Body of pancreas (tissue), 4 donors: ENCODE measurements around the gene NUCKS1.

Experiments used
- CTCF ChIP-seq, 7 experiments: fragments of 450-650 bp in 4 of 7; fragments of 200-600 bp in 3 of 7; sonication (generic) in 3 of 7; IDR thresholded peaks; one replicate each; pipeline ENCODE4 v1.5.1; 2016 to 2019; ENCODE audit warnings: antibody characterized with exemption in 7 of 7
- POLR2A ChIP-seq, 3 donors: fragments of 450-650 bp; IDR thresholded peaks; one replicate each; pipeline ENCODE4 v1.6.1; 2016; ENCODE audit warnings: antibody characterized with exemption in 3 of 3, mild to moderate bottlenecking in 2 of 3

- TF ChIP-seq POLR2A (IDR thresholded peaks at IDR 0.05): no peak
- TF ChIP-seq CTCF (IDR thresholded peaks at IDR 0.05): no peak
Measured at GRCh38 chr1:205672970-205673369, 77.0 kb downstream of the NUCKS1 start.
